GM10248 (cell line): ENCODE data around the gene DUSP14.
"Not testable (repeated sequence)": the region's sequence is repeated elsewhere in the genome, so short reads cannot be mapped to it uniquely, and the experiment has no call there.

Source experiments
- CTCF ChIA-PET: fragments of 300-600 bp; sonication (Branson Sonifier 250); formaldehyde crosslinking; extraction: SDS; loops from one replicate; lab custom pipeline; 2021; ENCODE audit warnings: antibody characterized with exemption; lab: Yijun Ruan, JAX
- POLR2A ChIA-PET: fragments of 350-650 bp; sonication (Branson Sonifier 250); formaldehyde crosslinking; extraction: SDS; loops from one replicate; lab custom pipeline; 2020; ENCODE audit warnings: antibody characterized with exemption; lab: Yijun Ruan, JAX
- DNase-seq: peaks from one replicate; pipeline ENCODE4 v3.0.0; 2012; ENCODE audit errors: extremely low spot score
- TF ChIP-seq, protein P1 (sequence below): IDR thresholded peaks from 2 replicates; pipeline ENCODE4 v1.5.1; 2012; ENCODE audit warnings: mild to moderate bottlenecking, low read depth; ENCODE audit errors: extremely low read depth, missing control alignments, control extremely low read depth

Gene DUSP14

GRCh38 chr17:37502009-37502936 lies 12.6 kb downstream of the DUSP14 start:
- TF ChIP-seq, protein P1, sequence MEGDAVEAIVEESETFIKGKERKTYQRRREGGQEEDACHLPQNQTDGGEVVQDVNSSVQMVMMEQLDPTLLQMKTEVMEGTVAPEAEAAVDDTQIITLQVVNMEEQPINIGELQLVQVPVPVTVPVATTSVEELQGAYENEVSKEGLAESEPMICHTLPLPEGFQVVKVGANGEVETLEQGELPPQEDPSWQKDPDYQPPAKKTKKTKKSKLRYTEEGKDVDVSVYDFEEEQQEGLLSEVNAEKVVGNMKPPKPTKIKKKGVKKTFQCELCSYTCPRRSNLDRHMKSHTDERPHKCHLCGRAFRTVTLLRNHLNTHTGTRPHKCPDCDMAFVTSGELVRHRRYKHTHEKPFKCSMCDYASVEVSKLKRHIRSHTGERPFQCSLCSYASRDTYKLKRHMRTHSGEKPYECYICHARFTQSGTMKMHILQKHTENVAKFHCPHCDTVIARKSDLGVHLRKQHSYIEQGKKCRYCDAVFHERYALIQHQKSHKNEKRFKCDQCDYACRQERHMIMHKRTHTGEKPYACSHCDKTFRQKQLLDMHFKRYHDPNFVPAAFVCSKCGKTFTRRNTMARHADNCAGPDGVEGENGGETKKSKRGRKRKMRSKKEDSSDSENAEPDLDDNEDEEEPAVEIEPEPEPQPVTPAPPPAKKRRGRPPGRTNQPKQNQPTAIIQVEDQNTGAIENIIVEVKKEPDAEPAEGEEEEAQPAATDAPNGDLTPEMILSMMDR: no peak
- CTCF ChIA-PET: interaction anchor here (1.3 to 1.4 kb wide), 4 partner anchors 9 to 17 kb away, joined by 3 to 4 read pairs (median 3); no protein-coding TSS in a partner anchor
- POLR2A ChIA-PET: interaction anchor here (0.8 kb wide), 1 partner anchor 11 kb away, joined by 3 read pairs; no protein-coding TSS in a partner anchor
- DNase-seq: no peak

GRCh38 chr17:37503148-37503547 lies 13.5 kb downstream of the DUSP14 start:
- ChIA-PET CTCF (interaction anchor here (1.3 to 1.4 kb wide), 2 partner anchors 11 to 16 kb away, joined by 3 to 4 read pairs; no protein-coding TSS in a partner anchor), POLR2A (interaction anchor here (0.8 kb wide), 1 partner anchor 12 kb away, joined by 3 read pairs; no protein-coding TSS in a partner anchor)
- TF ChIP-seq, protein P1: no peak
- no peak for DNase-seq

- ChIA-PET CTCF (interaction anchor here (0.6 kb wide), 1 partner anchor 66 kb away, joined by 3 read pairs; no protein-coding TSS in a partner anchor), POLR2A (no interaction called here)
- TF ChIP-seq, protein P1: no peak
- no peak for DNase-seq
These were observed 15.6 kb downstream of the DUSP14 start for GRCh38 chr17:37505333-37505732.

DNA sequence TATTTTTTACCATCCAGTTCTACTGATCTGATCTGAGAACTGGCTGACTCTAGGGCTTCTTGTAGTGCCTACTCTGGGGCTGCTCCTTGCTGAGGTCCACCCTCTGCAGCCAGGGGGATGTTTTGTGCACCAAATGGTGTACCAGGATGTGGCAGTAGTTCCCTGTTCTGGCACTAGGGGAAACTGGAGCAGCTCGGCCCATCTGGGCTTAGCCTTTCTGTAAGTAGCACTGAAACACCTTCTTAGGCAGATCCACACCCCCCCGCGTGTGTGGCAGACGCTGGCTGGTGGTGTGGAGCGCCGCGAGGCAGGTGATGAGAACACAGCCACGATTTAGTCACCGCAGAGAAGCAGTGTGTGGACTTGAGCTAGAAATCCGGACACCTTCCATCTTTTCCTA lies 17.0 kb downstream of the DUSP14 start:
- TF ChIP-seq, protein P1: no peak
- ChIA-PET CTCF (interaction anchor here (0.9 to 2.1 kb wide), 3 partner anchors 10 to 20 kb away, joined by 3 to 9 read pairs (median 6); no protein-coding TSS in a partner anchor), POLR2A (no interaction called here)
- DNase-seq: no peak

DNA sequence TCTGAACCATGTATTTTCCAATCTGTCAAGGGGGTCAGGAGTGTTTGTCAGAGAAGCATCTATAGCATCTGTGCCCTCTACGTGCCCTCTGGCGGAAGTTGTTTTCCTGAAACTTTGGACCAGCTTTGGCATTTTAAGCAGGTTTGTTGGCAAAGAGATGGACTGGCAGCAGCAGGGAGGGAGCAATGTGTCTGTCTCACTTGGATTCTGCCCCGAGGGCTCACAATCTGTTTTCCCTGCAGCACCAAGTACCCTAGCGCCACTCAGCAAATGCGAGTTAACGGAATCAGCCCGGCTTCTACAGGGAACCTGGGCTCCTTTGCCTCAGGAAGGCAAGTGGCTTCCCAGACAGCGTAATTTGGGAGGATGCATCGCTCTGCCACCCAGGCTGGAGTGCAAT lies 17.4 kb downstream of the DUSP14 start:
- POLR2A ChIA-PET: no interaction called here
- TF ChIP-seq, protein P1: no peak
- DNase-seq: no peak
- CTCF ChIA-PET: interaction anchor here (0.9 to 2.1 kb wide), 3 partner anchors 10 to 21 kb away, joined by 3 to 9 read pairs (median 6); no protein-coding TSS in a partner anchor

GRCh38 chr17:37510056-37510455 lies 20.4 kb downstream of the DUSP14 start:
- TF ChIP-seq, protein P1: no peak
- ChIA-PET CTCF (interaction anchor here (1.2 kb wide), 1 partner anchor 15 kb away, joined by 3 read pairs; no protein-coding TSS in a partner anchor), POLR2A (no interaction called here)
- DNase-seq: no peak

DNA sequence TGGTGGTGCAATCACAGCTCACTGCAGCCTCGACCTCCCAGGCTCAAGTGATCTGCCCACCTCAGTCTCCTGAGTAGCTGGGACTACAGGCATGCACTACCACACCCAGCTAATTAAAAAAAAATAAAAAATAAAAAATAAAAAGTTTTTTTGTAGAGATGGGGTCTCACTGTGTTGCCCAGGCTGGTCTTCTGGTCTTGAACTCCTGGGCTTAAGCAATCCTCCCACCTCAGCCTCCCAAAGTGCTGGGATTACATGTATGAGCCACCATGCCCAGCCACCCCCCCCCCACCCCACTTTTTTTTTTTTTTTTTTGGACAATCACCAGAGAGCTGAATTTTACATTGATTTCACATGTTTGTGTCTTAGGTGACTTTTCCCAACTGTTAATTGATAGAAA lies 22.0 kb downstream of the DUSP14 start:
- POLR2A ChIA-PET: not testable (repeated sequence)

More for the DNA sequence above, 22.0 kb downstream of the DUSP14 start:
- CTCF ChIA-PET: interaction anchor here (0.8 to 1.2 kb wide), 2 partner anchors 8 to 10 kb away, joined by 3 read pairs; no protein-coding TSS in a partner anchor
- DNase-seq: not testable (repeated sequence)
